Loucy (cell line): ENCODE data around the gene RBFA.
"Not testable (repeated sequence)": the region's sequence is repeated elsewhere in the genome, so short reads cannot be mapped to it uniquely, and the experiment has no call there.

ENCODE experiments used
- H2AFZ ChIP-seq: fragments of 200-600 bp; sonication (generic); 2 replicates; pipeline ENCODE4 v1.6.0; 2016; ENCODE audit warnings: antibody characterized with exemption, mild to moderate bottlenecking, low read length, moderate library complexity
- H3F3A ChIP-seq: fragments of 200-600 bp; 2 replicates; pipeline ENCODE4 v1.6.0; 2016; ENCODE audit warnings: antibody characterized with exemption, low read depth, mild to moderate bottlenecking
- H3K27me3 ChIP-seq: fragments of 200-600 bp; sonication (generic); 2 replicates; pipeline ENCODE4 v1.6.1; 2014; ENCODE audit warnings: low read length, mild to moderate bottlenecking; ENCODE audit not compliant: insufficient read depth, poor library complexity, severe bottlenecking
- H3K36me3 ChIP-seq: fragments of 200-600 bp; sonication (generic); 2 replicates; pipeline ENCODE4 v1.6.1; 2016; ENCODE audit warnings: low read length; ENCODE audit not compliant: insufficient read depth
- H3K4me1 ChIP-seq: fragments of 200-600 bp; sonication (generic); 2 replicates; pipeline ENCODE4 v1.5.1; 2014; ENCODE audit warnings: low read length, mild to moderate bottlenecking; ENCODE audit not compliant: insufficient read depth, poor library complexity, severe bottlenecking
- H3K4me2 ChIP-seq: fragments of 200-600 bp; sonication (generic); 2 replicates; pipeline ENCODE4 v1.6.0; 2014; ENCODE audit warnings: antibody characterized with exemption, low read length, low read depth, mild to moderate bottlenecking; ENCODE audit not compliant: poor library complexity, severe bottlenecking
- H3K4me3 ChIP-seq: fragments of 200-600 bp; sonication (generic); 2 replicates; pipeline ENCODE4 v1.5.1; 2014; ENCODE audit warnings: low read length, mild to moderate bottlenecking, mixed read lengths; ENCODE audit not compliant: poor library complexity, severe bottlenecking
- H3K79me2 ChIP-seq: fragments of 200-600 bp; sonication (generic); 2 replicates; pipeline ENCODE4 v1.6.1; 2014; ENCODE audit warnings: low read length; ENCODE audit not compliant: insufficient read depth
- H3K9ac ChIP-seq: fragments of 200-600 bp; sonication (generic); 2 replicates; pipeline ENCODE4 v1.6.0; 2014; ENCODE audit warnings: mild to moderate bottlenecking, low read depth, low read length, moderate library complexity; ENCODE audit not compliant: poor library complexity, severe bottlenecking
- H3K9me2 ChIP-seq: fragments of 200-600 bp; sonication (generic); replicated peaks from 2 replicates; pipeline ENCODE4 v1.6.1; 2016; ENCODE audit warnings: low read depth, low read length, mixed read lengths
- H3K9me3 ChIP-seq: fragments of 200-600 bp; sonication (generic); 2 replicates; pipeline ENCODE4 v1.6.1; 2014; ENCODE audit warnings: mild to moderate bottlenecking, antibody characterized with exemption, low read length, low read depth; ENCODE audit not compliant: insufficient read depth
- H4K20me1 ChIP-seq: fragments of 200-600 bp; sonication (generic); 2 replicates; pipeline ENCODE4 v1.6.0; 2014; ENCODE audit warnings: antibody characterized with exemption, low read length, mild to moderate bottlenecking; ENCODE audit not compliant: insufficient read depth, poor library complexity, severe bottlenecking
- CTCF ChIP-seq: fragments of 200-600 bp; sonication (generic); conservative IDR thresholded peaks from 2 replicates; pipeline ENCODE4 v1.5.1; 2014; ENCODE audit warnings: mild to moderate bottlenecking, antibody characterized with exemption, low read length
- EZH2phosphoT487 ChIP-seq: fragments of 200-600 bp; IDR thresholded peaks from 2 replicates; pipeline ENCODE4 v1.6.1; 2018; ENCODE audit warnings: antibody characterized with exemption, mild to moderate bottlenecking, moderate library complexity, borderline replicate concordance

RBFA gene

GRCh38 chr18:80026363-80026762 is 7.9 kb upstream of the RBFA start:
- H2AFZ ChIP-seq: no peak overlapping the region
- H3K27me3 ChIP-seq: no peaks in the 10 kb centered on the region

GRCh38 chr18:80027719-80028118 is 6.5 kb upstream of the RBFA start:
- not testable (repeated sequence) for H3K79me2 ChIP-seq, H3K36me3 ChIP-seq, H3K4me2 ChIP-seq, H4K20me1 ChIP-seq, H3K27me3 ChIP-seq, H3K9ac ChIP-seq, H2AFZ ChIP-seq, H3F3A ChIP-seq, H3K9me2 ChIP-seq, H3K4me3 ChIP-seq, H3K4me1 ChIP-seq
- H3K9me3 ChIP-seq: peaks cover 27% of the 10 kb centered on the region; the same call in 1 of the 2 replicates

More at GRCh38 chr18:80026363-80026762, 7.9 kb upstream of the RBFA start:
- Histone ChIP-seq H3K9me2 (no peaks in the 10 kb centered on the region), H3K4me1 (no peaks in the 10 kb centered on the region), H3K79me2 (no peaks in the 10 kb centered on the region), H3K9me3 (peaks cover 37% of the 10 kb centered on the region; the same call in 1 of the 2 replicates), H3K4me2 (no peak overlapping the region), H3K36me3 (no peaks in the 10 kb centered on the region), H3F3A (no peaks in the 10 kb centered on the region), H3K4me3 (no peak overlapping the region), H3K9ac (no peak overlapping the region), H4K20me1 (no peaks in the 10 kb centered on the region)
- TF ChIP-seq CTCF (no peak), EZH2phosphoT487 (no peak)

DNA sequence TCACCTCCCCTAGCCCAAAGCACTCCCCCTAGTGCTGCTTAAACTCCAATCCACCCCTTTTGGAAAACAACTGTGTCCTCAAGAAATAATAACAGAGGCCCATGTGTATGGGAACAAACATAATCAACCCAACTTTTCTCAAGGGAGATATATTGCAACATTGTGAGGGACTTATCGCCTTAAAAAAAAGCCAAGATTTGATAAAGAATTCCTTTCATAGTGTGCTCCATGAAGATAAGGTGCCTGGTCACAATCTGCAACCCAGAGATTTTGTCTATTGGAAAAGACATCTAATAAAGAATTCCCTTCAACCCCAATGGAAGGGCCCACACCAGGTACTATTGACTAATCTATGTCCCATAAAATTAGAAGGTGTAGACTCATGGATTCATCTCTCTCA is 4.5 kb upstream of the RBFA start:
- Histone ChIP-seq H3F3A (no peaks in the 10 kb centered on the region), H3K4me3 (no peak overlapping the region), H2AFZ (no peak overlapping the region), H4K20me1 (no peaks in the 10 kb centered on the region), H3K9me3 (peaks cover 7% of the 10 kb centered on the region; the same call in 1 of the 2 replicates), H3K27me3 (no peaks in the 10 kb centered on the region), H3K4me1 (peaks cover 9% of the 10 kb centered on the region), H3K4me2 (no peak overlapping the region), H3K9ac (no peak overlapping the region), H3K9me2 (no peaks in the 10 kb centered on the region), H3K79me2 (peaks cover 3% of the 10 kb centered on the region), H3K36me3 (no peaks in the 10 kb centered on the region)
- TF ChIP-seq CTCF (no peak), EZH2phosphoT487 (no peak)
